ENCODE data around the gene CDK9.
"Not testable (repeated sequence)": the region's sequence is repeated elsewhere in the genome, so short reads cannot be mapped to it uniquely, and the experiment has no call there.

The CDK9 gene

GRCh38 chr9:127785933-127786772, at the start of gene CDK9:
Gene CDK9 (plus strand): TSS chr9:127786034. CDS start chr9:127786149, 115 bp downstream.
- DNase-seq, result peak; percentile 95

- no peak for DNase-seq
These were observed 47.2 kb upstream of the CDK9 start for GRCh38 chr9:127738666-127739065.

- DNase-seq, result peak; percentile 29
These were observed 46.1 kb upstream of the CDK9 start for GRCh38 chr9:127739614-127740330.

GRCh38 chr9:127741831-127742434, 43.9 kb upstream of the CDK9 start:
- peak; percentile 94 for DNase-seq

- peak; percentile 93 for DNase-seq
These were observed 43.3 kb upstream of the CDK9 start for GRCh38 chr9:127742435-127743088.

GRCh38 chr9:127744398-127745110, 41.3 kb upstream of the CDK9 start:
- no peak for DNase-seq

- peak; percentile 59 for DNase-seq
These were observed 38.8 kb upstream of the CDK9 start for GRCh38 chr9:127746959-127747569.

GRCh38 chr9:127749090-127749787, 36.6 kb upstream of the CDK9 start:
- DNase-seq, result no peak

- no peak for DNase-seq
These were observed 34.4 kb upstream of the CDK9 start for GRCh38 chr9:127751269-127752054.

- DNase-seq, result no peak
These were observed 32.7 kb upstream of the CDK9 start for GRCh38 chr9:127753148-127753547.

GRCh38 chr9:127753622-127754021, 32.2 kb upstream of the CDK9 start:
- DNase-seq, result no peak

- DNase-seq, result peak; percentile 74
These were observed 31.5 kb upstream of the CDK9 start for GRCh38 chr9:127754099-127755060.

- peak; percentile 47 for DNase-seq
These were observed 30.5 kb upstream of the CDK9 start for GRCh38 chr9:127755061-127756060.

GRCh38 chr9:127756233-127756632, 29.6 kb upstream of the CDK9 start:
- no peak for DNase-seq

GRCh38 chr9:127756776-127757175, 29.1 kb upstream of the CDK9 start:
- DNase-seq, result not testable (repeated sequence)

GRCh38 chr9:127758843-127759242, 27.0 kb upstream of the CDK9 start:
- no peak for DNase-seq

GRCh38 chr9:127761061-127761460, 24.8 kb upstream of the CDK9 start:
- DNase-seq, result no peak

GRCh38 chr9:127761491-127761956, 24.3 kb upstream of the CDK9 start:
- no peak for DNase-seq

All from DMS53 (cell line).